SH-SY5Y (cell line): ENCODE measurements around the gene LSAMP.

Experiments used
- GATA2 ChIP-seq: IDR thresholded peaks from 2 replicates; pipeline ENCODE4 v1.6.1; 2011; ENCODE audit warnings: mild to moderate bottlenecking, low read depth, low read length
- GATA3 ChIP-seq: IDR thresholded peaks from 2 replicates; pipeline ENCODE4 v1.6.1; 2011; ENCODE audit warnings: low read depth, mild to moderate bottlenecking, low read length, moderate library complexity

The LSAMP gene

GRCh38 chr3:116179091-116179490, 266.2 kb downstream of the LSAMP start:
- TF ChIP-seq GATA3 (no peak), GATA2 (no peak)

GRCh38 chr3:116176974-116177555, 268.2 kb downstream of the LSAMP start:
- TF ChIP-seq GATA3 (no peak), GATA2 (no peak)

GRCh38 chr3:116166121-116166520, 279.2 kb downstream of the LSAMP start:
- no peak for TF ChIP-seq GATA2

GRCh38 chr3:116165641-116166040, 279.6 kb downstream of the LSAMP start:
- TF ChIP-seq GATA3 (no peak), GATA2 (no peak)

GRCh38 chr3:116165135-116165534, 280.2 kb downstream of the LSAMP start:
- no peak for TF ChIP-seq GATA3
- no peak for TF ChIP-seq GATA2

- no peak for TF ChIP-seq GATA2
- TF ChIP-seq GATA3 = no peak
Observed at GRCh38 chr3:116164039-116164438, 281.2 kb downstream of the LSAMP start.

- TF ChIP-seq GATA2 (no peak), GATA3 (no peak)
Observed at GRCh38 chr3:116161575-116162525, 283.4 kb downstream of the LSAMP start.

GRCh38 chr3:116160594-116160993, 284.7 kb downstream of the LSAMP start:
- no peak for TF ChIP-seq GATA3
- TF ChIP-seq GATA2 = no peak

- TF ChIP-seq GATA3 (no peak), GATA2 (no peak)
Observed at GRCh38 chr3:116155841-116156240, 289.4 kb downstream of the LSAMP start.

GRCh38 chr3:116154389-116154788, 290.9 kb downstream of the LSAMP start:
- TF ChIP-seq GATA2 (no peak), GATA3 (no peak)

- TF ChIP-seq GATA2 (no peak), GATA3 (no peak)
Observed at GRCh38 chr3:116153174-116153573, 292.1 kb downstream of the LSAMP start.

- TF ChIP-seq GATA2 (no peak), GATA3 (no peak)
Observed at GRCh38 chr3:116150655-116151167, 294.6 kb downstream of the LSAMP start.

GRCh38 chr3:116148881-116149851, 296.1 kb downstream of the LSAMP start:
- no peak for TF ChIP-seq GATA3
- TF ChIP-seq GATA2 = no peak

- TF ChIP-seq GATA3 (no peak), GATA2 (no peak)
Observed at GRCh38 chr3:116145613-116146012, 299.7 kb downstream of the LSAMP start.
